Kidney epithelial cell (primary cell): Measurements from ENCODE around the gene UNK. TPM values are rescaled to one million over a fixed set of nuclear protein-coding genes. Genes with fewer than 3 reads are reported as not detected.

Experiments
- DNase-seq: peaks from one replicate; pipeline ENCODE4 v3.0.0-alpha.2; 2010; ENCODE audit warnings: low read depth
- H3K27me3 ChIP-seq: 2 replicates; pipeline ENCODE4 v1.6.0; 2011; ENCODE audit warnings: low read length; ENCODE audit not compliant: control insufficient read depth, insufficient read depth
- H3K36me3 ChIP-seq: 2 replicates; pipeline ENCODE4 v1.5.1; 2011; ENCODE audit warnings: low read length; ENCODE audit not compliant: control insufficient read depth, insufficient read depth
- H3K4me3 ChIP-seq: 2 replicates; pipeline ENCODE4 v1.5.1; 2011; ENCODE audit warnings: low read depth, mild to moderate bottlenecking, control low read depth, low read length
- total RNA-seq: library from RNA; depleted of rRNA; stranded (reverse); fragments of >200 nt; gene quantifications from 2 replicates; pipeline ENCODE4 v1.2.3, GENCODE V29; 2015
- TF ChIP-seq, protein P1 (sequence below): IDR thresholded peaks from 2 replicates; pipeline ENCODE4 v1.5.1; 2011; ENCODE audit warnings: mild to moderate bottlenecking, moderate library complexity, low read length, control low read depth, inconsistent platforms; ENCODE audit not compliant: insufficient read depth, poor library complexity, severe bottlenecking

The UNK gene
- total RNA-seq, 1 donor from 2014 or later: 18.6 TPM

DNA sequence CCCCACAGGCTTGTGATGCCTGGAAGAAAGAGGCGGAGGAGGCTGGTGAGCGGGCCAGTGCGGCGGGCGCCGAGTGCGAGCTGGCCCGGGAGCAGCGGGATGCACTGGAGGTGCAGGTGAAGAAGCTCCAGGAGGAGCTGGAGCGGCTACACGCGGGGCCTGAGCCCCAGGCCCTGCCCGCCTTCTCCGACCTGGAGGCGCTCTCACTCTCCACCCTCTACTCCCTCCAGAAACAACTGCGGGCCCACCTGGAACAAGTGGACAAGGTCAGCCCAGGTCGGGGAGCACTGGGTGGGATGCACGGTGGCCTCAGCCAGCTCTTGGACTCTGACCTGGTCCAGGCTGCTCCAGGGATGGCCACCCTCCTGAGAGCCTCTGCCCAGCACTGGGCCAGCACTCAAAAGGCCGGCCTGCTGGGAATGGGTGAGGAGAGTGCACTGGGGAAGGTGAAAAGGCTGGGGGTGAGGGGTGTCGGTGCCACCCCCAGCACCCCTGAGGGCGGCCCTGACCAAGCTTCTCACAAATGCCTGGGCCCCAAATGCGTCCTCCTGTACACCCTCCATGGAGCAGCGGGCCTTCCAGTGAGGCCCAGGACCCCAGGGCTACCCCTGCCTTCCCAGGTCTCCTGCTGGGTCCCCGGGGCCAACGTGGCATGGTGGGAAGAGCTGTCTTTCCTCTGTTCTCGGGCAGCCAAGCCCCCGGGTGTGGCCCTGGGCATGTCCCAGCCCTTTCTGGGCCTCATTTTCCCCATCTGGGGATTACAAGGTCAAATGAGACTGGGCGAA lies 38.8 kb downstream of the UNK start:
- no peaks in the 10 kb centered on the region for H3K27me3 ChIP-seq
- no peak overlapping the region for H3K4me3 ChIP-seq
- H3K36me3 ChIP-seq: peaks cover 2% of the 10 kb centered on the region
- TF ChIP-seq, protein P1, sequence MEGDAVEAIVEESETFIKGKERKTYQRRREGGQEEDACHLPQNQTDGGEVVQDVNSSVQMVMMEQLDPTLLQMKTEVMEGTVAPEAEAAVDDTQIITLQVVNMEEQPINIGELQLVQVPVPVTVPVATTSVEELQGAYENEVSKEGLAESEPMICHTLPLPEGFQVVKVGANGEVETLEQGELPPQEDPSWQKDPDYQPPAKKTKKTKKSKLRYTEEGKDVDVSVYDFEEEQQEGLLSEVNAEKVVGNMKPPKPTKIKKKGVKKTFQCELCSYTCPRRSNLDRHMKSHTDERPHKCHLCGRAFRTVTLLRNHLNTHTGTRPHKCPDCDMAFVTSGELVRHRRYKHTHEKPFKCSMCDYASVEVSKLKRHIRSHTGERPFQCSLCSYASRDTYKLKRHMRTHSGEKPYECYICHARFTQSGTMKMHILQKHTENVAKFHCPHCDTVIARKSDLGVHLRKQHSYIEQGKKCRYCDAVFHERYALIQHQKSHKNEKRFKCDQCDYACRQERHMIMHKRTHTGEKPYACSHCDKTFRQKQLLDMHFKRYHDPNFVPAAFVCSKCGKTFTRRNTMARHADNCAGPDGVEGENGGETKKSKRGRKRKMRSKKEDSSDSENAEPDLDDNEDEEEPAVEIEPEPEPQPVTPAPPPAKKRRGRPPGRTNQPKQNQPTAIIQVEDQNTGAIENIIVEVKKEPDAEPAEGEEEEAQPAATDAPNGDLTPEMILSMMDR: no peak
- DNase-seq: no peak

DNA sequence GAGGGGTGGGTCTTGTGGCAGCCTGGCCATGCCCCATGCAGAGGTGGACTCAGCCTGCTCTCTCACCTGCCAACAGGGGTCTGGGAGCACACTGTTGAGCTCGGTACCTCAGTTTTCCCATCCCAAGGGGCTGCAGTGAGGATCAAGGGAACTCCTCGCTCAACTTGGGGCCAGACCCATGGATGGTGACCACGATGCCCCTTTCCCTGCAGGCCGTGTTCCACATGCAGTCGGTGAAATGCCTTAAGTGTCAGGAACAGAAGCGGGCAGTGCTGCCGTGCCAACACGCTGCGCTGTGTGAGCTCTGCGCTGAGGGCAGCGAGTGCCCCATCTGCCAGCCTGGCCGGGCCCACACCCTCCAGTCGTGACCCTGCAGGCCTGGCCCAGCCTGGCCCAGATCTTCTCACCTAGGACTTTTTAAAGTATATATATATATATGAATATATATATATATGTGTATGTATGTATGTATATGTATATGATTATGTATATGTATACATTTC lies 39.5 kb downstream of the UNK start:
- H3K36me3 ChIP-seq: peaks cover 2% of the 10 kb centered on the region
- no peaks in the 10 kb centered on the region for H3K27me3 ChIP-seq
- TF ChIP-seq, protein P1: no peak
- no peak for DNase-seq
- no peak overlapping the region for H3K4me3 ChIP-seq

DNA sequence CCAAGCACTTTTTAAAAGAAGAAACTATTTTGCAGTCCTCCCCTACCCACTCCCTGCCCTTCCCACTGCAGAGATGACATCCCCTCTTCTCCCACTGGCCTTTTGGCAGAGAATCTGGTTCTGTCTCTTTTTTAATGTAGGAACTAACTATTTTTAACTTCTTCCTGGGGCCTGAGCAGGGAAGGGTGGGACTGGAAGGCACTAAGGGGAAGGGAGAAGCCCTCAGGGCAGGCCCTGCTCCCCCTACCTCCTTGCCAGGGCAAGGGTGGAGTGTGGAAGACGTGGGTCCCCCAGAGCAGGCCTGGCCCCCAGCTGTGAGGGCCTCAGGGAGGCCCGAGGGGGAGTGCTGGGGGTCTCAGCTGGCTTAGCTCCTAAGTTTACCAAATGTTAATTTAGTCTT lies 40.1 kb downstream of the UNK start:
- Histone ChIP-seq H3K4me3 (no peak overlapping the region), H3K36me3 (no peaks in the 10 kb centered on the region), H3K27me3 (no peaks in the 10 kb centered on the region)
- TF ChIP-seq, protein P1: no peak
- DNase-seq: no peak

DNA sequence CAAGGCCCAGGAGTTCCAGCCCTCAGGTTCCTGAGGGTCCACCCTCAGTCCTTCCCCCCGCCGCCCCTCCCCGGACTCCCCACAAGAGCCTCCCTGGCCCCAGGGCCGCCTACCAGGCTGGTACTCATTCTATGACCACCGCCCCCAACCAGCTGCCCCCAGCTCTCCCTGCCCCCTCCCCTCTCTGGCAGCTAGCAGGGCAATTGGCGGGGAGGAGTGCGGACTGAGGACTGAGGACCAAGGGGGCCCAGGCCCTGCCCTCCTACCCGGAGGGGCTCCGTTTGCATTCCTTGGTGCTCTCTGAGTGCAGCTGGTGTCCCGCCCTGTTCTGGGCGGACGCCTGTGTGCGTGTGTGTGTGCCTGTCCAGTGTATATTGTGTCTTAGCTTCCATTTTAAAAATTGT lies 40.5 kb downstream of the UNK start:
- Histone ChIP-seq H3K27me3 (no peaks in the 10 kb centered on the region), H3K4me3 (no peak overlapping the region), H3K36me3 (no peaks in the 10 kb centered on the region)
- TF ChIP-seq, protein P1: no peak
- DNase-seq: no peak

DNA sequence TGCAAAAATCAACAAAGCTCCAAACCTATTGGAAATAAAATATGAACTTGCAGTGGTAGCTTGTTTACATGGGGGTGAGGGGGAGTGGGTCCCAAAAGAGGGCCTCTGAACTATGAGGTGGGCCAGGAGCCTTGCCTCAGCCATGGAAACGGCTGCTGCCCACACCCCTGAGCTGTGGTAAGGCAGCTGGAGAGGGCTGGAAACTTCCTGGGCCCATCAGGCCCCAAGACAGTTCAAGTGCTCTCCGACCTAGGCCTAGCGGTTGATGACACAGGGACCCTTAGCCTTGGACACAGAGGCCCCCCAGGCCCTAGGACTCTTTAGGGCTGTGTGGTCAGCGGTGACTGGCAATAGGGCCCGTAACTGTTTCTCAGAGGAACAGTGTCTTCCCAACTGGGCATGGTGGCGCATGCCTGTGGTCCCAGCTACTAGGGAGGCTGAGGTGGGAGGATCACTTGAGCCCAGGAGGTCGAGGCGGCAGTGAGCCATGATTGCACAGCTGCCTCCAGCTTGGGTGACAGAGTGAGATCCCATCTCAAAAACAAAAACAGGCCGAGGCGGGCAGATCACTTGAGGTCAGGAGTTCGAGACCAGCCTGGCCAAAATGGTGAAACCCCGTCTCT lies 41.3 kb downstream of the UNK start:
- H3K4me3 ChIP-seq: no peak overlapping the region
- TF ChIP-seq, protein P1: no peak
- H3K27me3 ChIP-seq: no peaks in the 10 kb centered on the region
- no peak for DNase-seq
- H3K36me3 ChIP-seq: no peaks in the 10 kb centered on the region
